Measurements from ENCODE around the gene CNTN2.

GRCh38 chr1:205068001-205068400 is 25.0 kb downstream of the CNTN2 start:
- TF ChIP-seq CTCF (IDR thresholded peaks at IDR 0.05) (no peak), E2F4 (CRISPR knock-in tag; IDR thresholded peaks at IDR 0.05; ENCODE audit: borderline replicate concordance, low read depth) (no peak), GABPB1 (CRISPR knock-in tag; IDR thresholded peaks at IDR 0.05) (no peak)
